ENCODE results near the gene TMED9. TPM values are rescaled to one million over a fixed set of nuclear protein-coding genes. Genes with fewer than 3 reads are reported as not detected.

TMED9 gene
- total RNA-seq: 113 TPM

GRCh38 chr5:177592010-177592834 is at the start of gene TMED9:
TSS of gene TMED9 (plus strand) at chr5:177592203. CDS start at chr5:177592215, 12 bp downstream.
- Histone ChIP-seq H3K9me3 (no peaks in the 10 kb centered on the region), H3K27ac (peak within 1 kb of the TSS; percentile 70 to 87), H3K27me3 (no peaks in the 10 kb centered on the region), H3K4me1 (peaks cover 7 to 15% of the 10 kb centered on the region in 2 donors), H3K4me3 (peak within 1 kb of the TSS; percentile 79 to 87), H3K36me3 (peaks cover 34 to 35% of the 10 kb centered on the region in 2 donors)
- no peak for TF ChIP-seq CTCF (IDR thresholded peaks at IDR 0.05)
- peak; percentile 43 to 93 for DNase-seq (ENCODE audit: low spot score in 2 of 2)
- intact Hi-C loops (cut with DNase I): loop anchor here (2.0 to 10.0 kb wide), 3 partner anchors 37 to 563 kb away; partner anchors contain the start of genes DDX41, FAM193B and NHP2

GRCh38 chr5:177542816-177543465 is 49.1 kb upstream of the TMED9 start:
- no peaks in the 10 kb centered on the region for H3K27me3 ChIP-seq
- no peak for TF ChIP-seq CTCF (IDR thresholded peaks at IDR 0.05)
- H3K9me3 ChIP-seq: no peaks in the 10 kb centered on the region
- H3K27ac ChIP-seq: peak overlapping the region; percentile 50 to 89
- peaks cover 32 to 68% of the 10 kb centered on the region in 2 donors for H3K4me1 ChIP-seq
- no peak overlapping the region for H3K4me3 ChIP-seq
- H3K36me3 ChIP-seq: no peaks in the 10 kb centered on the region
- intact Hi-C loops (cut with DNase I): no loop called here
- DNase-seq (ENCODE audit: low spot score in 2 of 2): no peak

- Histone ChIP-seq H3K27me3 (no peaks in the 10 kb centered on the region), H3K4me1 (peaks cover 21 to 55% of the 10 kb centered on the region in 2 donors), H3K9me3 (no peaks in the 10 kb centered on the region), H3K36me3 (peaks cover 1 to 3% of the 10 kb centered on the region in 2 donors), H3K27ac (peak overlapping the region; percentile 89 to 93), H3K4me3 (peak overlapping the region in 1 of 2 donors; percentile 9)
- DNase-seq (ENCODE audit: low spot score in 2 of 2): peak; percentile 61 to 94
- TF ChIP-seq CTCF (IDR thresholded peaks at IDR 0.05): no peak
- intact Hi-C loops (cut with DNase I): loop anchor here (2.0 kb wide), 1 partner anchor 49 kb away; the partner anchor contains the start of gene PDLIM7
Measured at GRCh38 chr5:177545487-177546257, 46.3 kb upstream of the TMED9 start.

GRCh38 chr5:177546258-177546741 is 45.7 kb upstream of the TMED9 start:
- Histone ChIP-seq H3K27me3 (no peaks in the 10 kb centered on the region), H3K4me3 (peak overlapping the region in 1 of 2 donors; percentile 9), H3K27ac (peak overlapping the region; percentile 89 to 93), H3K4me1 (peaks cover 21 to 58% of the 10 kb centered on the region in 2 donors), H3K36me3 (peaks cover 4 to 6% of the 10 kb centered on the region in 2 donors), H3K9me3 (no peaks in the 10 kb centered on the region)
- intact Hi-C loops (cut with DNase I): loop anchor here (2.0 kb wide), 1 partner anchor 49 kb away; the partner anchor contains the start of gene PDLIM7
- DNase-seq (ENCODE audit: low spot score in 2 of 2): peak; percentile 31 to 91
- TF ChIP-seq CTCF (IDR thresholded peaks at IDR 0.05): no peak

- peak overlapping the region; percentile 63 to 93 for H3K27ac ChIP-seq
- peaks cover 4 to 12% of the 10 kb centered on the region in 2 donors for H3K36me3 ChIP-seq
- DNase-seq (ENCODE audit: low spot score in 2 of 2): no peak
- TF ChIP-seq CTCF (IDR thresholded peaks at IDR 0.05): no peak
- H3K4me3 ChIP-seq: no peak overlapping the region
- H3K9me3 ChIP-seq: no peaks in the 10 kb centered on the region
- no peaks in the 10 kb centered on the region for H3K27me3 ChIP-seq
- H3K4me1 ChIP-seq: peaks cover 22 to 67% of the 10 kb centered on the region in 2 donors
- intact Hi-C loops (cut with DNase I): loop anchor here (2.0 kb wide), 1 partner anchor 51 kb away; the partner anchor contains the start of gene PDLIM7
Measured at GRCh38 chr5:177547736-177548135, 44.3 kb upstream of the TMED9 start.
